Loucy (cell line): ENCODE data around the gene KIAA0825.

Experiments
- CTCF ChIP-seq: fragments of 200-600 bp; sonication (generic); conservative IDR thresholded peaks from 2 replicates; pipeline ENCODE4 v1.5.1; 2014; ENCODE audit warnings: mild to moderate bottlenecking, antibody characterized with exemption, low read length
- EZH2phosphoT487 ChIP-seq: fragments of 200-600 bp; IDR thresholded peaks from 2 replicates; pipeline ENCODE4 v1.6.1; 2018; ENCODE audit warnings: antibody characterized with exemption, mild to moderate bottlenecking, moderate library complexity, borderline replicate concordance

GRCh38 chr5:94250985-94251384 lies 367.4 kb downstream of the KIAA0825 start:
- TF ChIP-seq CTCF (no peak), EZH2phosphoT487 (no peak)
